22Rv1 (cell line): ENCODE data around the gene SLC10A1.

ENCODE experiments used
- CTCF ChIP-seq: fragments of 450-650 bp; IDR thresholded peaks from 2 replicates; pipeline ENCODE4 v1.5.1; 2017; ENCODE audit warnings: mild to moderate bottlenecking
- ZFX ChIP-seq: fragments of 450-650 bp; IDR thresholded peaks from 2 replicates; pipeline ENCODE4 v1.6.1; 2017; ENCODE audit warnings: antibody characterized with exemption, borderline replicate concordance

DNA sequence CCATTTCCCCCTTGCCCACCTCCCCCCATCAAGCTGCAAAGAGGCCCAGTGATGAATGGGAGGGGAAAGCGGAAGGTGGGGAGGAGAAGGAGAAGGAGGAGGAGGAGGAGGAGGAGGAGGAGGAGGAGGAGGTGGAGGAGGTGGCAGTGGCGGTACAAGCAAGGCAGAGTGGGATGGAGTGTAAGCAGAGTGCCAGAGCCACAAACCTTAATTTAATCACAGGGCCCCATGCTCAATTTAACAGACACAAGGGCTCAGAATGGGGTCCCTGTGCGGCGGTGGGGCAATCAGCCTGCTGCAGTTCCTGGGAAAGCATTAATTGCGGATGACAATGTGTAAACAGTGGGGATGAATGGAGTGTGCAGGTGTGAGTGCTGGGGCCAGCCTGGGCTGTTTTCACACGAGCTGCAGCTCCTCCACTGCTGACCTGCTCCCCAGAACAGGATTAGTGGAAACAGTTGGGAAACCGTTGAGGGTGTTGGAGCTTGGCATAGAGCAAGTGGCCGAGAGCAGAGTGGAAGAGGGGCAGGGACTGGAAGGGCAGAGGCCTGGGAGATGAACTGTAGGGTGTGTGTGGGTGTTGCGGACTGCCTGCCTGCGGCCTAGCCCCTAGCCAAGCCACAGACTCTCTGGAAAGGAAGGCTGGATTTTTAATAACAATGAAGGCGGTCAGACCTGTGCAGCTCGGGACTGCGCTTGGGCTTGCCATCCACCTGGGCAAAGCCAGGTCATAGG lies 45.8 kb upstream of the SLC10A1 start:
- TF ChIP-seq CTCF = no peak
- TF ChIP-seq ZFX = no peak
